IMR-90 (cell line): ENCODE results near the gene ITPKA. TPM values are rescaled to one million over a fixed set of nuclear protein-coding genes. Genes with fewer than 3 reads are reported as not detected.

Experiments
- ATAC-seq: fragments of 200-7000 bp; cut with Tn5 transposase; 2 replicates; pipeline ENCODE4 v1.9.1; 2020; ENCODE audit warnings: low read depth, mild to moderate bottlenecking, moderate library complexity
- BruUV-seq: library from RNA; stranded (reverse); fragments of 400-500 nt; replicated peaks from 2 replicates; lab custom pipeline; 2021; lab: Mats Ljungman, UMichigan
- CTCF ChIA-PET: fragments of 300-600 bp; formaldehyde crosslinking; extraction: SDS; loops from one replicate; lab custom pipeline; 2021; ENCODE audit warnings: antibody characterized with exemption; lab: Yijun Ruan, JAX
- POLR2A ChIA-PET: fragments of 300-600 bp; sonication (Branson Sonifier 250); formaldehyde crosslinking; loops from one replicate; lab custom pipeline; 2022; ENCODE audit warnings: antibody characterized with exemption; ENCODE audit not compliant: unreplicated experiment; lab: Charles Lee
- DNase-seq: peaks from one replicate; pipeline ENCODE4 v3.0.0; 2013
- H2AFZ ChIP-seq: replicated peaks from 2 replicates; pipeline ENCODE3; 2013; ENCODE audit warnings: low read length, mild to moderate bottlenecking; ENCODE audit not compliant: poor library complexity
- H2AK5ac ChIP-seq: 2 replicates; pipeline ENCODE4 v1.6.1; 2013; ENCODE audit warnings: low read depth, low read length, inconsistent platforms
- H2AK9ac ChIP-seq: replicated peaks from 2 replicates; pipeline ENCODE3; 2013; ENCODE audit warnings: mild to moderate bottlenecking, low read depth, low read length, moderate library complexity; ENCODE audit not compliant: poor library complexity
- H2BK120ac ChIP-seq: 2 replicates; pipeline ENCODE4 v1.6.1; 2013; ENCODE audit warnings: low read depth, low read length, inconsistent platforms
- H2BK15ac ChIP-seq: 3 replicates; pipeline ENCODE4 v1.6.1; 2013; ENCODE audit warnings: low read depth, low read length, inconsistent platforms
- H2BK20ac ChIP-seq: 2 replicates; pipeline ENCODE4 v1.6.1; 2013; ENCODE audit warnings: low read depth, mild to moderate bottlenecking, inconsistent platforms, low read length, moderate library complexity
- H2BK5ac ChIP-seq: 2 replicates; pipeline ENCODE4 v1.6.1; 2013; ENCODE audit warnings: mild to moderate bottlenecking, low read depth, low read length, inconsistent platforms; ENCODE audit not compliant: poor library complexity, severe bottlenecking
- H3K14ac ChIP-seq: replicated peaks from 2 replicates; pipeline ENCODE4 v1.6.1; 2013; ENCODE audit warnings: low read depth, low read length, inconsistent platforms
- H3K18ac ChIP-seq: 2 replicates; pipeline ENCODE4 v1.6.1; 2013; ENCODE audit warnings: low read depth, low read length, control low read depth
- H3K23ac ChIP-seq: 2 replicates; pipeline ENCODE4 v1.6.1; 2013; ENCODE audit warnings: low read depth, low read length, inconsistent platforms
- H3K27ac ChIP-seq: 2 replicates; pipeline ENCODE4 v1.5.1; 2013; ENCODE audit warnings: mild to moderate bottlenecking, control low read depth, low read length; ENCODE audit not compliant: insufficient read depth
- H3K27me3 ChIP-seq: 2 replicates; pipeline ENCODE4 v1.6.1; 2013; ENCODE audit warnings: low read length; ENCODE audit not compliant: control insufficient read depth, insufficient read depth
- H3K36me3 ChIP-seq: 2 replicates; pipeline ENCODE4 v1.6.1; 2013; ENCODE audit warnings: low read length, mixed read lengths; ENCODE audit not compliant: control insufficient read depth, insufficient read depth
- H3K4ac ChIP-seq: 2 replicates; pipeline ENCODE4 v1.6.1; 2013; ENCODE audit warnings: low read depth, low read length, inconsistent platforms
- H3K4me1 ChIP-seq: 2 replicates; pipeline ENCODE4 v1.6.1; 2013; ENCODE audit warnings: low read length, mixed read lengths; ENCODE audit not compliant: control insufficient read depth, insufficient read depth
- H3K4me2 ChIP-seq: 2 replicates; pipeline ENCODE4 v1.6.1; 2013; ENCODE audit warnings: low read depth, mild to moderate bottlenecking, control low read depth, low read length, moderate library complexity
- H3K4me3 ChIP-seq: 2 replicates; pipeline ENCODE4 v1.5.1; 2013; ENCODE audit warnings: low read depth, mild to moderate bottlenecking, control low read depth, low read length, moderate library complexity; ENCODE audit not compliant: insufficient read depth
- H3K56ac ChIP-seq: 2 replicates; pipeline ENCODE4 v1.6.1; 2013; ENCODE audit warnings: low read length, inconsistent platforms; ENCODE audit not compliant: insufficient read depth; ENCODE audit errors: extremely low read depth
- H3K79me1 ChIP-seq, 2 experiments: 2 replicates each; pipeline ENCODE4 v1.6.1; 2013; ENCODE audit warnings: low read length in 2 of 2, inconsistent platforms in 1 of 2, low read depth in 1 of 2
- H3K9ac ChIP-seq: 2 replicates; pipeline ENCODE4 v1.6.1; 2013; ENCODE audit warnings: low read depth, low read length, control low read depth
- H3K9me1 ChIP-seq: 2 replicates; pipeline ENCODE4 v1.6.1; 2013; ENCODE audit warnings: low read length, inconsistent platforms; ENCODE audit not compliant: insufficient read depth
- H3K9me3 ChIP-seq: 2 replicates; pipeline ENCODE4 v1.6.1; 2013; ENCODE audit warnings: low read length; ENCODE audit not compliant: control insufficient read depth, insufficient read depth
- H4K20me1 ChIP-seq: 2 replicates; pipeline ENCODE4 v1.6.1; 2013; ENCODE audit warnings: low read length, inconsistent platforms; ENCODE audit not compliant: insufficient read depth
- H4K5ac ChIP-seq: 2 replicates; pipeline ENCODE4 v1.6.1; 2013; ENCODE audit warnings: mild to moderate bottlenecking, low read depth, low read length, control low read depth
- H4K8ac ChIP-seq, 2 experiments: 2 replicates each; pipeline ENCODE4 v1.6.1; 2013; ENCODE audit warnings: low read depth in 2 of 2, low read length in 2 of 2, control low read depth in 1 of 2, inconsistent platforms in 1 of 2
- H4K91ac ChIP-seq: 2 replicates; pipeline ENCODE4 v1.6.1; 2013; ENCODE audit warnings: low read depth, low read length, inconsistent platforms; ENCODE audit not compliant: insufficient read depth
- CEBPB ChIP-seq: IDR thresholded peaks from 2 replicates; pipeline ENCODE4 v1.6.1; 2012; ENCODE audit warnings: low read depth, low read length, improper control_type of control experiment
- FOS ChIP-seq: fragments of 150-350 bp; IDR thresholded peaks from 2 replicates; pipeline ENCODE4 v1.6.1; 2016; ENCODE audit warnings: low read depth, low read length
- MAFK ChIP-seq: IDR thresholded peaks from 2 replicates; pipeline ENCODE4 v1.6.1; 2012; ENCODE audit warnings: low read depth, low read length, improper control_type of control experiment
- RFX5 ChIP-seq: IDR thresholded peaks from 2 replicates; pipeline ENCODE4 v1.8.0; 2012; ENCODE audit warnings: low read depth, mild to moderate bottlenecking, low read length, moderate library complexity
- WGBS, 2 experiments: methylation state at CpG; one replicate each; pipeline versions ENCODE4 v1.1.5 to v1.1.7; 2013; ENCODE audit warnings: missing lambda C conversion rate in 2 of 2; ENCODE audit not compliant: insufficient read length in 1 of 2; ENCODE audit errors: extremely low coverage in 2 of 2; 5-methylcytosine and 5-hydroxymethylcytosine counted together
- dilution Hi-C: fragments of 300-500 bp; cut with HindIII; formaldehyde crosslinking; loops from one replicate; pipeline ENCODE4 v1.14.3; 2018; ENCODE audit warnings: low sequenced_read_pairs; ENCODE audit not compliant: unreplicated experiment
- in situ Hi-C: fragments of 300-500 bp; cut with MboI; formaldehyde crosslinking; loops from 3 replicates; pipeline ENCODE4 v1.14.3; 2019; ENCODE audit warnings: low sequenced_read_pairs, inconsistent platforms, mixed read lengths
- intact Hi-C: fragments of 100-400 bp; cut with micrococcal nuclease; formaldehyde crosslinking; loops from 2 replicates; pipeline ENCODE4 v1.10.0; 2022
- polyA plus RNA-seq, 3 experiments: library from polyadenylated mRNA; depleted of rRNA; stranded (reverse); fragments of >200 nt; gene quantifications; 2 replicates each; pipeline ENCODE4 v1.2.3, GENCODE V29; 2012; ENCODE audit warnings: low replicate concordance in 1 of 3
- total RNA-seq: library from RNA; depleted of rRNA; stranded (reverse); fragments of >200 nt; gene quantifications from 2 replicates; pipeline ENCODE4 v1.2.3, GENCODE V29; 2012

Gene ITPKA
- total and polyA plus RNA-seq, 2 of the 4 experiments (the other 2 are of a cell fraction) = 1.1 to 1.8 TPM

DNA sequence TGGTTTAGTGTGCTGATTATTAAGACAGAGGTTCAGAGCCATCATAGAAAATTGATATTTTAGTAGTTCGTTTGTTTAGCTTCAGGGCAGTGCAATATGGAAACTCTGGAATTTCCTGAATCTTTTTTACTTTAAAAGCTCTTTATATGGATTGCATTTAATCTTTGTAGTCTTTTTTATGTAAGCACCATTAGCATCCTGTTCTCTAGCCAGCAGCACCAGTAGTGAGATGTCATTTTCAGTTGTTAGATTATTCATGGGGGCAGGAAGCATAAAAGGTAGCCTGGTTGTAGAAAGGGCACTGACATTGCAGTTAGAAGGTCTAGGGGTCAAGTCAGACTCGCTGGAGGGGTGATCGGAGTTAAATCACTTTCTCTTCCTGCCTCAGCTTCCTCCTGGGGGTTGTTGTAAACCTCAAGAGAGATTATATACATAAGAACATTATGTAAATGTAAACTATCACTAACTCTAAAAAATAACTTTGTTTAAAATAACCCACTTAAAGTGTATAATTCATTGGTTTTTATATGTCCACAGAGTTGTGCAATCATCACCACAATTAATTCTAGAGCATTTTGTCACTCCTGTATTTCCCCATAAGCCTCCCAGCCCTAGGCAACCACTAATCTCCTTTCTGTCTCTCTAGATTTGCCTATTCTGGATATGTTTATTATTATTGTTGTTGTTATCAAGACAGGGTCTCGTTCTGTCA lies 31.4 kb upstream of the ITPKA start:
- Histone ChIP-seq H3K36me3 (peaks cover 34% of the 10 kb centered on the region), H4K8ac (no peak overlapping the region), H3K4me3 (no peak overlapping the region), H4K5ac (no peak overlapping the region), H3K4ac (no peak overlapping the region), H4K91ac (no peak overlapping the region), H2BK120ac (no peak overlapping the region), H2AK5ac (no peak overlapping the region), H3K4me1 (peaks cover 4% of the 10 kb centered on the region), H3K9ac (no peak overlapping the region), H2BK15ac (no peak overlapping the region), H3K18ac (no peak overlapping the region), H3K9me3 (no peaks in the 10 kb centered on the region), H2AFZ (no peak overlapping the region), H3K9me1 (no peaks in the 10 kb centered on the region; the same call in 1 of the 2 replicates), H3K27ac (no peak overlapping the region; the same call in 1 of the 2 replicates), H2AK9ac (no peak overlapping the region), H3K79me1 (peaks cover 5 to 26% of the 10 kb centered on the region in 2 experiments; a peak in 3 of 4 replicates), H3K4me2 (no peak overlapping the region), H4K20me1 (peaks cover 10% of the 10 kb centered on the region; the same call in 1 of the 2 replicates), H3K23ac (no peak overlapping the region), H2BK5ac (no peak overlapping the region), H3K56ac (no peak overlapping the region), H3K14ac (no peak overlapping the region), H2BK20ac (no peak overlapping the region), H3K27me3 (no peaks in the 10 kb centered on the region)
- peak; percentile 23 for DNase-seq
- BruUV-seq = no TSS peak
- ChIA-PET POLR2A (no interaction called here), CTCF (interaction anchor here (0.5 kb wide), 1 partner anchor 233 kb away, joined by 3 read pairs; no protein-coding TSS in a partner anchor)
- dilution Hi-C loops (no loop called here), in situ Hi-C loops (no loop called here), intact Hi-C loops (loop anchor here (10.0 kb wide), 1 partner anchor 353 kb away; no protein-coding TSS in a partner anchor)
- ATAC-seq = peak; percentile 33
- TF ChIP-seq CEBPB (peak; percentile 82), MAFK (no peak), FOS (no peak), RFX5 (no peak)
- 60% methylated on average over 1 of the region's 4 CpGs; no CpG with 5 or more reads in 1 of the 2 experiments for WGBS, 2 experiments
